ENCODE results near the gene UBL5.

DNA sequence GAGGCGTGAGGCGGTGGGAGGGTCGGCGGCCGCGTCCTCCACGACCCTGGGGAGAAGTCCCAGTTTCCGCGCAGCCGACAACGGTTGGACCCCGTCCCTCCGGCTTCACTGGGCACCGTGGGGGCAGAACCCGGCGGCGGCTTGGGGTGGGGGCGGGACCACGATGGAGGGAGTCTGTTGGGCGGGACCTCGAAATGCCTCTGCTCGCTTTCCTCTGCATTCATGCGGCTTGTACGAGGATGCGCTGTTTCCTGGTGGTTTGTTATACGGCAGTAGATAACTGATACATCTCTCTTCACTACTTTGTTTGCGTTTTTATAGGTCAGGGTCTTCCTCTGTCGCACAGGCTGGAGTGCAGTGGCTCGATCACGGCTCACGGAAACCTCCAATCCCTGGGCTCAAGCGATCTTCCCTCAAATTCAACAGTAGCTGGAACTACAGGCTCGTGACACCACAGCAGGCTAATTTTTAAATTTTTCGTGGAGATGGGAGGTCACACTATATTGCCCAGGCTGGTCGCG is 34.6 kb upstream of the UBL5 start:
- TF ChIP-seq, protein P1, sequence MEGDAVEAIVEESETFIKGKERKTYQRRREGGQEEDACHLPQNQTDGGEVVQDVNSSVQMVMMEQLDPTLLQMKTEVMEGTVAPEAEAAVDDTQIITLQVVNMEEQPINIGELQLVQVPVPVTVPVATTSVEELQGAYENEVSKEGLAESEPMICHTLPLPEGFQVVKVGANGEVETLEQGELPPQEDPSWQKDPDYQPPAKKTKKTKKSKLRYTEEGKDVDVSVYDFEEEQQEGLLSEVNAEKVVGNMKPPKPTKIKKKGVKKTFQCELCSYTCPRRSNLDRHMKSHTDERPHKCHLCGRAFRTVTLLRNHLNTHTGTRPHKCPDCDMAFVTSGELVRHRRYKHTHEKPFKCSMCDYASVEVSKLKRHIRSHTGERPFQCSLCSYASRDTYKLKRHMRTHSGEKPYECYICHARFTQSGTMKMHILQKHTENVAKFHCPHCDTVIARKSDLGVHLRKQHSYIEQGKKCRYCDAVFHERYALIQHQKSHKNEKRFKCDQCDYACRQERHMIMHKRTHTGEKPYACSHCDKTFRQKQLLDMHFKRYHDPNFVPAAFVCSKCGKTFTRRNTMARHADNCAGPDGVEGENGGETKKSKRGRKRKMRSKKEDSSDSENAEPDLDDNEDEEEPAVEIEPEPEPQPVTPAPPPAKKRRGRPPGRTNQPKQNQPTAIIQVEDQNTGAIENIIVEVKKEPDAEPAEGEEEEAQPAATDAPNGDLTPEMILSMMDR (IDR thresholded peaks at IDR 0.05), result no peak
- TF ChIP-seq POLR2A (IDR thresholded peaks at IDR 0.05), result no peak

All from right lobe of liver (tissue), 4 donors.